Pancreas (tissue), 10 donors: Measurements from ENCODE around the gene RRBP1. TPM values are rescaled to one million over a fixed set of nuclear protein-coding genes. Genes with fewer than 3 reads are reported as not detected.

Source experiments
- ATAC-seq, 4 donors: fragments of 200-7000 bp; cut with Tn5 transposase; one replicate each; pipeline versions ENCODE4 v1.8.0 to v1.9.1; 2020; ENCODE audit warnings: mild to moderate bottlenecking in 4 of 4, moderate library complexity in 4 of 4
- DNase-seq, 6 donors: peaks; one replicate each; pipeline ENCODE4 v3.0.0-alpha.2; 2020
- FAIRE-seq: peaks from 2 replicates; lab custom pipeline; 2012; peaks lifted over from hg19 to GRCh38; lab: Jason Lieb, UNC
- H3K27ac ChIP-seq, 4 donors: fragments of 200-600 bp; sonication (generic); 1 replicate in 3 of 4; 2 replicates in 1 of 4; pipeline versions ENCODE4 v1.5.0 to v1.8.0; 2020
- H3K27me3 ChIP-seq, 4 donors: fragments of 200-600 bp; one replicate each; pipeline ENCODE4 v1.8.0; 2021
- H3K36me3 ChIP-seq, 3 donors: fragments of 200-600 bp; sonication (generic) in 1 of 3; one replicate each; pipeline versions ENCODE4 v1.5.0 to v1.8.0; 2020 to 2021
- H3K4me1 ChIP-seq, 3 donors: fragments of 200-600 bp; one replicate each; pipeline ENCODE4 v1.8.0; 2021
- H3K4me3 ChIP-seq, 4 donors: fragments of 200-600 bp; sonication (generic) in 2 of 4; one replicate each; pipeline versions ENCODE4 v1.5.0 to v1.8.0; 2020 to 2021
- H3K9me3 ChIP-seq, 4 donors: fragments of 200-600 bp; one replicate each; pipeline ENCODE4 v1.8.0; 2021
- CTCF ChIP-seq, 4 donors: fragments of 200-600 bp; sonication (generic) in 3 of 4; IDR thresholded peaks; one replicate each; pipeline versions ENCODE4 v1.5.0 to v1.8.0; 2021; ENCODE audit warnings: antibody characterized with exemption in 4 of 4
- WGBS, 2 donors: extraction: QIAGEN DNeasy Blood & Tissue Kit; methylation state at CpG; one replicate each; pipeline ENCODE4 v1.1.7; 2013; 5-methylcytosine and 5-hydroxymethylcytosine counted together
- intact Hi-C, 3 donors: fragments of 100-400 bp; cut with DNase I; formaldehyde crosslinking; loops; one replicate each; pipeline versions ENCODE4 v1.11.1 to v1.14.2; 2022
- polyA plus RNA-seq, 2 donors: library from polyadenylated mRNA; stranded (reverse); fragments of 200-250 nt; gene quantifications; one replicate each; pipeline ENCODE4 v1.2.3, GENCODE V29; 2013
- total RNA-seq, 6 donors: library from RNA; stranded (reverse); fragmentation: NEBNext Ultra II Directional in 4 of 6; extraction: Animal tissue kit (Norgen Biotek cat#: 25700) in 4 of 6; gene quantifications; one replicate each; pipeline versions ENCODE4 v1.2.1 to v1.2.4, GENCODE V29; 2021 to 2023
- donor health status: healthy with polysubstance abuse.
- donor health status: DM: no; HTN: no; CAD: no; lungs with moderate emphysema.
- donor health status: DM: no; HTN: no; CAD: no.
- donor health status: control.
- donor health status: control.
- donor health status: Bipolar disorder and iron deficiency.
- donor health status: DM: yes; HTN: yes; CAD: no.
- donor health status: DM: no; HTN: no; CAD: no.
- donor health status: DM: no; HTN: no; CAD: no.
- donor health status: DM: yes; HTN: yes; CAD: no.

Gene RRBP1
- total and polyA plus RNA-seq, 8 donors = 170 to 442 (median 348) TPM

GRCh38 chr20:17622851-17623508, 59.1 kb downstream of the RRBP1 start:
- DNase-seq = peak in 3 of 6 donors; percentile 13 to 57 (median 20)
- Histone ChIP-seq H3K27me3 (no peaks in the 10 kb centered on the region), H3K4me1 (peaks cover 0 to 10% (median 3%) of the 10 kb centered on the region in 3 donors), H3K27ac (no peak overlapping the region), H3K4me3 (no peak overlapping the region), H3K9me3 (no peaks in the 10 kb centered on the region), H3K36me3 (peaks cover 9 to 100% (median 88%) of the 10 kb centered on the region in 3 donors)
- no peak for TF ChIP-seq CTCF (IDR thresholded peaks at IDR 0.05)
- ATAC-seq = no peak
- intact Hi-C loops = no loop called here
- 79 to 83% methylated on average over 9 of the region's 9 CpGs for WGBS, 2 donors
- no peak for FAIRE-seq

GRCh38 chr20:17622086-17622850, 59.8 kb downstream of the RRBP1 start:
- Histone ChIP-seq H3K36me3 (peaks cover 9 to 100% (median 88%) of the 10 kb centered on the region in 3 donors), H3K27me3 (no peaks in the 10 kb centered on the region), H3K4me1 (peaks cover 0 to 10% (median 3%) of the 10 kb centered on the region in 3 donors), H3K27ac (no peak overlapping the region), H3K4me3 (no peak overlapping the region), H3K9me3 (no peaks in the 10 kb centered on the region)
- ATAC-seq (no peak), DNase-seq (peak in 3 of 6 donors; percentile 10 to 52 (median 11)), FAIRE-seq (no peak)
- intact Hi-C loops = no loop called here
- TF ChIP-seq CTCF (IDR thresholded peaks at IDR 0.05) = no peak
- WGBS, 2 donors = 80 to 83% methylated on average over 11 of the region's 11 CpGs

- intact Hi-C loops = no loop called here
- Histone ChIP-seq H3K4me3 (no peak overlapping the region), H3K9me3 (no peaks in the 10 kb centered on the region), H3K4me1 (peaks cover 0 to 5% (median 0%) of the 10 kb centered on the region in 3 donors), H3K36me3 (peaks cover 13 to 99% (median 88%) of the 10 kb centered on the region in 3 donors), H3K27ac (no peak overlapping the region), H3K27me3 (no peaks in the 10 kb centered on the region)
- TF ChIP-seq CTCF (IDR thresholded peaks at IDR 0.05) = no peak
- ATAC-seq (no peak), DNase-seq (peak in 4 of 6 donors; percentile 16 to 59 (median 30)), FAIRE-seq (no peak)
- WGBS, 2 donors = 65 to 68% methylated on average over 24 of the region's 24 CpGs
Observed at GRCh38 chr20:17621229-17621968, 60.6 kb downstream of the RRBP1 start.

GRCh38 chr20:17620371-17621228, 61.4 kb downstream of the RRBP1 start:
- DNase-seq (peak in 5 of 6 donors; percentile 10 to 71 (median 20)), FAIRE-seq (no peak), ATAC-seq (no peak)
- Histone ChIP-seq H3K4me3 (no peak overlapping the region), H3K27ac (no peak overlapping the region), H3K27me3 (no peaks in the 10 kb centered on the region), H3K9me3 (no peaks in the 10 kb centered on the region), H3K36me3 (peaks cover 13 to 99% (median 90%) of the 10 kb centered on the region in 3 donors), H3K4me1 (peaks cover 0 to 10% (median 1%) of the 10 kb centered on the region in 3 donors)
- 77 to 79% methylated on average over 33 of the region's 33 CpGs for WGBS, 2 donors
- intact Hi-C loops = no loop called here
- TF ChIP-seq CTCF (IDR thresholded peaks at IDR 0.05) = no peak
